ENCODE measurements around the gene KIF3A.

- TF ChIP-seq CTCF (IDR thresholded peaks at IDR 0.05) (no peak), RAD21 (IDR thresholded peaks at IDR 0.05; ENCODE audit: low read length) (no peak), POLR2AphosphoS5 (IDR thresholded peaks at IDR 0.05; ENCODE audit: low read depth, low read length) (no peak), GATA2 (CRISPR knock-in tag; IDR thresholded peaks at IDR 0.05) (no peak), RCOR1 (IDR thresholded peaks at IDR 0.05; ENCODE audit: low read length) (no peak)
These were observed 47.2 kb downstream of the KIF3A start for GRCh38 chr5:132690156-132690555.

Data from SK-N-SH (cell line).